PC-9 (cell line): ENCODE data around the gene VPS13D. TPM values are rescaled to one million over a fixed set of nuclear protein-coding genes. Genes with fewer than 3 reads are reported as not detected.

ENCODE experiments used
- BruUV-seq: library from RNA; stranded (reverse); fragments of 400-500 nt; replicated peaks from 2 replicates; lab custom pipeline; 2021; lab: Mats Ljungman, UMichigan
- CTCF ChIA-PET: fragments of 300-600 bp; sonication (Branson Sonifier 250); formaldehyde crosslinking; loops from one replicate; lab custom pipeline; 2022; ENCODE audit warnings: antibody characterized with exemption; lab: Charles Lee
- POLR2A ChIA-PET: fragments of 300-600 bp; sonication (Branson Sonifier 250); formaldehyde crosslinking; loops from one replicate; lab custom pipeline; 2022; ENCODE audit warnings: antibody characterized with exemption; ENCODE audit not compliant: unreplicated experiment; lab: Charles Lee
- DNase-seq, 2 experiments: peaks; one replicate each; pipeline versions ENCODE4 v3.0.0 to v3.0.0-alpha.2; 2015 to 2022; ENCODE audit warnings: mixed read lengths in 1 of 2
- H2AFZ ChIP-seq: fragments of 200-600 bp; sonication (generic); 2 replicates; pipeline ENCODE4 v1.8.1; 2017; ENCODE audit warnings: antibody characterized with exemption
- H3F3A ChIP-seq: fragments of 200-600 bp; sonication (generic); 2 replicates; pipeline ENCODE4 v1.8.1; 2017; ENCODE audit warnings: antibody characterized with exemption, mild to moderate bottlenecking, low read depth; ENCODE audit not compliant: insufficient read depth
- H3K27ac ChIP-seq: fragments of 200-600 bp; sonication (generic); 2 replicates; pipeline ENCODE4 v1.6.1; 2016; ENCODE audit warnings: mixed run types
- H3K27me3 ChIP-seq: fragments of 200-600 bp; sonication (generic); 2 replicates; pipeline ENCODE4 v1.6.1; 2016; ENCODE audit warnings: low read depth, mixed run types; ENCODE audit not compliant: insufficient read depth
- H3K36me3 ChIP-seq: fragments of 200-600 bp; sonication (generic); 2 replicates; pipeline ENCODE4 v1.6.1; 2016; ENCODE audit warnings: low read depth, mixed run types
- H3K4me1 ChIP-seq: fragments of 200-600 bp; sonication (generic); replicated peaks from 2 replicates; pipeline ENCODE4 v1.6.1; 2016; ENCODE audit warnings: mixed run types; ENCODE audit not compliant: insufficient read depth
- H3K4me2 ChIP-seq: fragments of 200-600 bp; sonication (generic); 2 replicates; pipeline ENCODE4 v1.6.1; 2017; ENCODE audit warnings: mixed run types
- H3K4me3 ChIP-seq: fragments of 200-600 bp; sonication (generic); 2 replicates; pipeline ENCODE4 v1.6.1; 2016; ENCODE audit warnings: mixed run types
- H3K79me2 ChIP-seq: fragments of 200-600 bp; sonication (generic); 2 replicates; pipeline ENCODE4 v1.6.1; 2017; ENCODE audit warnings: low read depth, mixed run types
- H3K9me2 ChIP-seq: fragments of 200-600 bp; sonication (generic); 2 replicates; pipeline ENCODE4 v1.8.1; 2017; ENCODE audit warnings: mild to moderate bottlenecking; ENCODE audit not compliant: insufficient read depth
- H3K9me3 ChIP-seq: fragments of 200-600 bp; sonication (generic); 2 replicates; pipeline ENCODE4 v1.8.1; 2016; ENCODE audit warnings: low read depth; ENCODE audit not compliant: insufficient read depth
- H4K20me1 ChIP-seq: fragments of 200-600 bp; sonication (generic); 2 replicates; pipeline ENCODE4 v1.8.1; 2017; ENCODE audit not compliant: insufficient read depth
- CTCF ChIP-seq: fragments of 200-600 bp; sonication (generic); conservative IDR thresholded peaks from 2 replicates; pipeline ENCODE4 v1.6.1; 2017; ENCODE audit warnings: mixed run types, antibody characterized with exemption, mild to moderate bottlenecking, moderate library complexity
- EZH2 ChIP-seq: fragments of 200-600 bp; sonication (generic); IDR thresholded peaks from 2 replicates; pipeline ENCODE4 v1.8.0; 2017; ENCODE audit warnings: antibody characterized with exemption, low read depth
- intact Hi-C: fragments of 100-400 bp; cut with micrococcal nuclease; formaldehyde crosslinking; loops from one replicate; pipeline ENCODE4 v1.10.0; 2022; ENCODE audit not compliant: unreplicated experiment
- total RNA-seq: library from RNA; stranded (reverse); gene quantifications from 2 replicates; pipeline ENCODE4 v1.2.3, GENCODE V29; 2021

Gene VPS13D
- total RNA-seq, 1 experiment from 2014 or later: 36.2 TPM

GRCh38 chr1:12228979-12229378 lies 851 bp upstream of the VPS13D start:
- Histone ChIP-seq H3K4me3 (no peak overlapping the region), H3K9me3 (no peaks in the 10 kb centered on the region), H3K4me2 (no peak overlapping the region), H2AFZ (no peak overlapping the region), H3K9me2 (no peaks in the 10 kb centered on the region), H3F3A (peaks cover 8% of the 10 kb centered on the region; the same call in 1 of the 2 replicates), H3K79me2 (peaks cover 27% of the 10 kb centered on the region; the same call in 1 of the 2 replicates), H3K36me3 (no peaks in the 10 kb centered on the region), H3K4me1 (peaks cover 11% of the 10 kb centered on the region; the same call in 1 of the 2 replicates), H3K27ac (no peak overlapping the region), H3K27me3 (no peaks in the 10 kb centered on the region), H4K20me1 (no peaks in the 10 kb centered on the region)
- CTCF ChIA-PET: no interaction called here
- no TSS peak for BruUV-seq
- POLR2A ChIA-PET: no interaction called here
- no peak for TF ChIP-seq CTCF
- no peak for TF ChIP-seq EZH2
- intact Hi-C loops: no loop called here
- no peak for DNase-seq

- no peaks in the 10 kb centered on the region for H3K9me2 ChIP-seq
These were observed 420 bp upstream of the VPS13D start for GRCh38 chr1:12229386-12229834.

GRCh38 chr1:12230549-12231275 lies 882 bp downstream of the VPS13D start:
- peak in 1 of 2 experiments; percentile 42 for DNase-seq
- POLR2A ChIA-PET: no interaction called here
- Histone ChIP-seq H3K4me3 (peak overlapping the region; percentile 69), H3K4me1 (peaks cover 11% of the 10 kb centered on the region; the same call in 1 of the 2 replicates), H3F3A (peaks cover 8% of the 10 kb centered on the region; the same call in 1 of the 2 replicates), H3K27me3 (no peaks in the 10 kb centered on the region), H3K36me3 (no peaks in the 10 kb centered on the region), H3K27ac (peak overlapping the region; percentile 29; the same call in 1 of the 2 replicates), H3K4me2 (peak overlapping the region; percentile 85), H4K20me1 (no peaks in the 10 kb centered on the region), H2AFZ (peak overlapping the region; percentile 66; the same call in 1 of the 2 replicates), H3K9me3 (no peaks in the 10 kb centered on the region), H3K79me2 (peaks cover 27% of the 10 kb centered on the region; the same call in 1 of the 2 replicates), H3K9me2 (no peaks in the 10 kb centered on the region)
- intact Hi-C loops: no loop called here
- BruUV-seq: no TSS peak
- CTCF ChIA-PET: no interaction called here
- TF ChIP-seq EZH2 (no peak), CTCF (no peak)

More at GRCh38 chr1:12229386-12229834, 420 bp upstream of the VPS13D start:
- CTCF ChIA-PET: no interaction called here
- POLR2A ChIA-PET: no interaction called here
- Histone ChIP-seq H2AFZ (no peak overlapping the region), H3K4me3 (no peak overlapping the region), H4K20me1 (no peaks in the 10 kb centered on the region), H3K4me2 (0 out of 2 replicates have a peak overlapping the region, but pooled peaks have one; percentile 14), H3K9me3 (no peaks in the 10 kb centered on the region), H3K27ac (no peak overlapping the region), H3F3A (peaks cover 8% of the 10 kb centered on the region; the same call in 1 of the 2 replicates), H3K79me2 (peaks cover 27% of the 10 kb centered on the region; the same call in 1 of the 2 replicates), H3K27me3 (no peaks in the 10 kb centered on the region), H3K4me1 (peaks cover 11% of the 10 kb centered on the region; the same call in 1 of the 2 replicates), H3K36me3 (no peaks in the 10 kb centered on the region)
- intact Hi-C loops: no loop called here
- no TSS peak for BruUV-seq
- DNase-seq: no peak
- no peak for TF ChIP-seq CTCF
